ENCODE data around the gene GSE1. TPM values are rescaled to one million over a fixed set of nuclear protein-coding genes. Genes with fewer than 3 reads are reported as not detected.

The GSE1 gene
- total RNA-seq, 2 experiments from 2014 or later: 18.4 to 19.8 TPM

- POLR2A ChIA-PET: no interaction called here
- H3K9me3 Mint-ChIP-seq: peaks cover 2% of the 10 kb centered on the region
- no peaks in the 10 kb centered on the region for H3K27me3 Mint-ChIP-seq
- no peak overlapping the region for H3K4me3 Mint-ChIP-seq
- H3K27ac Mint-ChIP-seq: no peak overlapping the region
- peaks cover 4% of the 10 kb centered on the region for H3K4me1 Mint-ChIP-seq
- peaks cover 7% of the 10 kb centered on the region for H3K36me3 Mint-ChIP-seq (ENCODE audit: low read depth)
- CTCF ChIA-PET: interaction anchor here (1.8 kb wide), 1 partner anchor 9 kb away, joined by 9 read pairs; no protein-coding TSS in a partner anchor
- DNase-seq: no peak
Measured at GRCh38 chr16:85624646-85625045, 11.5 kb downstream of the GSE1 start.

GRCh38 chr16:85625053-85625452 is 11.9 kb downstream of the GSE1 start:
- no peaks in the 10 kb centered on the region for H3K27me3 Mint-ChIP-seq
- CTCF ChIA-PET: interaction anchor here (1.8 kb wide), 1 partner anchor 9 kb away, joined by 9 read pairs; no protein-coding TSS in a partner anchor
- POLR2A ChIA-PET: interaction anchor here (1.6 kb wide), 1 partner anchor 9 kb away, joined by 5 read pairs; no protein-coding TSS in a partner anchor
- H3K4me1 Mint-ChIP-seq: peaks cover 4% of the 10 kb centered on the region
- H3K36me3 Mint-ChIP-seq (ENCODE audit: low read depth): peaks cover 8% of the 10 kb centered on the region
- peaks cover 6% of the 10 kb centered on the region for H3K9me3 Mint-ChIP-seq
- no peak for DNase-seq
- H3K4me3 Mint-ChIP-seq: no peak overlapping the region
- H3K27ac Mint-ChIP-seq: no peak overlapping the region

GRCh38 chr16:85625485-85626117 is 12.5 kb downstream of the GSE1 start:
- H3K36me3 Mint-ChIP-seq (ENCODE audit: low read depth): peaks cover 8% of the 10 kb centered on the region
- DNase-seq: no peak
- H3K27me3 Mint-ChIP-seq: no peaks in the 10 kb centered on the region
- no peak overlapping the region for H3K27ac Mint-ChIP-seq
- H3K4me1 Mint-ChIP-seq: peaks cover 4% of the 10 kb centered on the region
- POLR2A ChIA-PET: interaction anchor here (1.6 kb wide), 1 partner anchor 9 kb away, joined by 5 read pairs; no protein-coding TSS in a partner anchor
- H3K9me3 Mint-ChIP-seq: peaks cover 8% of the 10 kb centered on the region
- CTCF ChIA-PET: interaction anchor here (1.8 to 3.2 kb wide), 2 partner anchors 9 to 10 kb away, joined by 9 to 20 read pairs; no protein-coding TSS in a partner anchor
- no peak overlapping the region for H3K4me3 Mint-ChIP-seq

- H3K4me3 Mint-ChIP-seq: no peak overlapping the region
- POLR2A ChIA-PET: interaction anchor here (1.6 kb wide), 1 partner anchor 10 kb away, joined by 5 read pairs; no protein-coding TSS in a partner anchor
Measured at GRCh38 chr16:85626191-85626981, 13.3 kb downstream of the GSE1 start.

GRCh38 chr16:85627089-85627488 is 14.0 kb downstream of the GSE1 start:
- H3K27ac Mint-ChIP-seq: no peak overlapping the region
- peaks cover 4% of the 10 kb centered on the region for H3K4me1 Mint-ChIP-seq
- ChIA-PET CTCF (interaction anchor here (1.4 to 3.2 kb wide), 2 partner anchors 10 to 11 kb away, joined by 3 to 20 read pairs; no protein-coding TSS in a partner anchor), POLR2A (no interaction called here)
- no peak for DNase-seq
- H3K9me3 Mint-ChIP-seq: peaks cover 8% of the 10 kb centered on the region
- peaks cover 8% of the 10 kb centered on the region for H3K36me3 Mint-ChIP-seq (ENCODE audit: low read depth)
- H3K4me3 Mint-ChIP-seq: no peak overlapping the region
- H3K27me3 Mint-ChIP-seq: no peaks in the 10 kb centered on the region

More at GRCh38 chr16:85626191-85626981, 13.3 kb downstream of the GSE1 start:
- no peak overlapping the region for H3K27ac Mint-ChIP-seq
- peaks cover 8% of the 10 kb centered on the region for H3K9me3 Mint-ChIP-seq
- no peaks in the 10 kb centered on the region for H3K27me3 Mint-ChIP-seq
- DNase-seq: no peak
- peaks cover 4% of the 10 kb centered on the region for H3K4me1 Mint-ChIP-seq
- H3K36me3 Mint-ChIP-seq (ENCODE audit: low read depth): peaks cover 8% of the 10 kb centered on the region
- CTCF ChIA-PET: interaction anchor here (3.2 kb wide), 1 partner anchor 10 kb away, joined by 20 read pairs; no protein-coding TSS in a partner anchor

GRCh38 chr16:85627526-85628264 is 14.6 kb downstream of the GSE1 start:
- Mint-ChIP-seq H3K36me3 (ENCODE audit: low read depth) (peaks cover 8% of the 10 kb centered on the region), H3K4me1 (peaks cover 4% of the 10 kb centered on the region), H3K9me3 (peaks cover 8% of the 10 kb centered on the region), H3K4me3 (no peak overlapping the region), H3K27ac (no peak overlapping the region), H3K27me3 (no peaks in the 10 kb centered on the region)
- CTCF ChIA-PET: interaction anchor here (1.4 to 3.2 kb wide), 2 partner anchors 10 to 11 kb away, joined by 3 to 20 read pairs; no protein-coding TSS in a partner anchor
- POLR2A ChIA-PET: no interaction called here
- DNase-seq: no peak

- no peaks in the 10 kb centered on the region for H3K27me3 Mint-ChIP-seq
- H3K27ac Mint-ChIP-seq: no peak overlapping the region
- ChIA-PET CTCF (interaction anchor here (1.4 to 3.2 kb wide), 2 partner anchors 9 to 12 kb away, joined by 3 to 20 read pairs; no protein-coding TSS in a partner anchor), POLR2A (no interaction called here)
- no peak overlapping the region for H3K4me3 Mint-ChIP-seq
- H3K36me3 Mint-ChIP-seq (ENCODE audit: low read depth): peaks cover 8% of the 10 kb centered on the region
- DNase-seq: no peak
- peaks cover 8% of the 10 kb centered on the region for H3K9me3 Mint-ChIP-seq
- H3K4me1 Mint-ChIP-seq: peaks cover 4% of the 10 kb centered on the region
Measured at GRCh38 chr16:85628265-85628556, 15.1 kb downstream of the GSE1 start.

- peaks cover 8% of the 10 kb centered on the region for H3K36me3 Mint-ChIP-seq (ENCODE audit: low read depth)
- H3K27ac Mint-ChIP-seq: no peak overlapping the region
- H3K9me3 Mint-ChIP-seq: peaks cover 8% of the 10 kb centered on the region
- H3K27me3 Mint-ChIP-seq: no peaks in the 10 kb centered on the region
- H3K4me1 Mint-ChIP-seq: peaks cover 4% of the 10 kb centered on the region
- POLR2A ChIA-PET: no interaction called here
- CTCF ChIA-PET: interaction anchor here (1.4 to 3.2 kb wide), 2 partner anchors 9 to 12 kb away, joined by 3 to 20 read pairs; no protein-coding TSS in a partner anchor
- no peak for DNase-seq
- H3K4me3 Mint-ChIP-seq: no peak overlapping the region
Measured at GRCh38 chr16:85628645-85629044, 15.5 kb downstream of the GSE1 start.

- Mint-ChIP-seq H3K4me1 (peaks cover 4% of the 10 kb centered on the region), H3K4me3 (no peak overlapping the region)
Measured at GRCh38 chr16:85629326-85629725, 16.2 kb downstream of the GSE1 start.

GRCh38 chr16:85629853-85630252 is 16.7 kb downstream of the GSE1 start:
- Mint-ChIP-seq H3K36me3 (ENCODE audit: low read depth) (peaks cover 8% of the 10 kb centered on the region), H3K9me3 (peaks cover 8% of the 10 kb centered on the region), H3K27ac (no peak overlapping the region), H3K4me1 (peaks cover 4% of the 10 kb centered on the region), H3K4me3 (no peak overlapping the region), H3K27me3 (no peaks in the 10 kb centered on the region)
- ChIA-PET CTCF (interaction anchor here (0.8 kb wide), 1 partner anchor 14 kb away, joined by 3 read pairs; no protein-coding TSS in a partner anchor), POLR2A (no interaction called here)
- no peak for DNase-seq

More at GRCh38 chr16:85629326-85629725, 16.2 kb downstream of the GSE1 start:
- ChIA-PET CTCF (no interaction called here), POLR2A (no interaction called here)
- Mint-ChIP-seq H3K27ac (no peak overlapping the region), H3K36me3 (ENCODE audit: low read depth) (peaks cover 8% of the 10 kb centered on the region), H3K9me3 (peaks cover 8% of the 10 kb centered on the region), H3K27me3 (no peaks in the 10 kb centered on the region)
- DNase-seq: no peak

- H3K36me3 Mint-ChIP-seq (ENCODE audit: low read depth): peaks cover 8% of the 10 kb centered on the region
- peaks cover 8% of the 10 kb centered on the region for H3K9me3 Mint-ChIP-seq
- no peak overlapping the region for H3K4me3 Mint-ChIP-seq
- no peak overlapping the region for H3K27ac Mint-ChIP-seq
- H3K27me3 Mint-ChIP-seq: no peaks in the 10 kb centered on the region
- ChIA-PET POLR2A (no interaction called here), CTCF (no interaction called here)
- H3K4me1 Mint-ChIP-seq: peaks cover 4% of the 10 kb centered on the region
- DNase-seq: no peak
Measured at GRCh38 chr16:85631230-85631629, 18.1 kb downstream of the GSE1 start.

GRCh38 chr16:85631802-85632393 is 18.8 kb downstream of the GSE1 start:
- peaks cover 8% of the 10 kb centered on the region for H3K9me3 Mint-ChIP-seq
- peaks cover 8% of the 10 kb centered on the region for H3K36me3 Mint-ChIP-seq (ENCODE audit: low read depth)
- CTCF ChIA-PET: no interaction called here
- no peak overlapping the region for H3K27ac Mint-ChIP-seq
- DNase-seq: no peak
- POLR2A ChIA-PET: no interaction called here
- no peak overlapping the region for H3K4me3 Mint-ChIP-seq
- no peaks in the 10 kb centered on the region for H3K27me3 Mint-ChIP-seq
- H3K4me1 Mint-ChIP-seq: peaks cover 4% of the 10 kb centered on the region

Measured in activated CD4-positive, alpha-beta memory T cell treated with anti-CD3 and anti-CD28 coated beads, Interleukin-2, amount 10 ng/mL, durations not matched to agents 7 days and 5 days (primary cell).